ENCODE measurements around the gene NKPD1. TPM values are rescaled to one million over a fixed set of nuclear protein-coding genes. Genes with fewer than 3 reads are reported as not detected.

NKPD1 gene
- total and polyA plus RNA-seq, 2 donors (not counting 3 experiments of a cell fraction or from before 2014, with no cell fraction given) = 0.04 TPM; not detected in 1

- Histone ChIP-seq H4K20me1 (replicated peaks; ENCODE audit: control insufficient read depth, extremely low read depth, insufficient read depth, low read length) (no peaks in the 10 kb centered on the region), H3K9me1 (replicated peaks; ENCODE audit: control insufficient read depth, extremely low read depth, insufficient read depth, low read length) (no peaks in the 10 kb centered on the region), H2AFZ (ENCODE audit: low read depth, low read length) (no peak overlapping the region), H3K36me3 (ENCODE audit: control insufficient read depth in 2 of 2, extremely low read depth in 1 of 2, insufficient read depth in 2 of 2, low read length in 2 of 2) (no peaks in the 10 kb centered on the region), H3K9me3 (replicated peaks; ENCODE audit: control insufficient read depth, insufficient read depth, low read length) (no peaks in the 10 kb centered on the region), H3K27me3 (ENCODE audit: control insufficient read depth in 2 of 2, insufficient read depth in 2 of 2, low read length in 2 of 2) (no peaks in the 10 kb centered on the region), H3K79me2 (ENCODE audit: control insufficient read depth, insufficient read depth, low read length) (peaks cover 11% of the 10 kb centered on the region), H3K4me2 (ENCODE audit: insufficient read depth, low read length) (no peak overlapping the region), H3K4me1 (ENCODE audit: control insufficient read depth, extremely low read depth, insufficient read depth, low read length) (peaks cover 13% of the 10 kb centered on the region), H3K9ac (replicated peaks; ENCODE audit: extremely low read depth, insufficient read depth, low read length) (no peak overlapping the region), H3K4me3 (replicated peaks in 1 of 3; ENCODE audit: insufficient read depth in 1 of 3, low read depth in 1 of 3, low read length in 3 of 3) (no peak overlapping the region), H3K27ac (ENCODE audit: insufficient read depth, low read depth, low read length) (no peak overlapping the region)
- BruUV-seq (replicated peaks) = no TSS peak
- no peak for DNase-seq (ENCODE audit: low read depth, low spot score)
- FAIRE-seq = no peak
- POLR2A ChIA-PET = no interaction called here
- dilution Hi-C loops (cut with MboI; ENCODE audit: extremely low pct_ligation_motif_present, low sequenced_read_pairs) (no loop called here), intact Hi-C loops (cut with micrococcal nuclease) (no loop called here)
- CTCF ChIA-PET = interaction anchor here (0.9 to 3.3 kb wide), 2 partner anchors 19 to 69 kb away, joined by 3 to 12 read pairs; no protein-coding TSS in a partner anchor
- TF ChIP-seq MYC (IDR thresholded peaks at IDR 0.05; ENCODE audit: low read depth, low read length) = no peak
- TF ChIP-seq GATA2 (IDR thresholded peaks at IDR 0.05; ENCODE audit: insufficient read depth, insufficient read length, low read depth, low read length) = no peak
- no peak for TF ChIP-seq JUN (IDR thresholded peaks at IDR 0.05; ENCODE audit: borderline replicate concordance, insufficient read depth, insufficient read length, low read depth)
- no peak for TF ChIP-seq MAX (IDR thresholded peaks at IDR 0.05; ENCODE audit: insufficient read depth, insufficient read length)
- TF ChIP-seq FOS (IDR thresholded peaks at IDR 0.05; ENCODE audit: borderline replicate concordance, insufficient read depth, low read length) = no peak
- no peak for TF ChIP-seq EZH2 (IDR thresholded peaks at IDR 0.05; ENCODE audit: borderline replicate concordance, low read depth, low read length, severe bottlenecking)
Observed at GRCh38 chr19:45180936-45181335, 20.2 kb upstream of the NKPD1 start.

- DNase-seq (ENCODE audit: low read depth, low spot score) = no peak
- FAIRE-seq = no peak
- Histone ChIP-seq H3K27ac (ENCODE audit: insufficient read depth, low read depth, low read length) (peak overlapping the region; percentile 68), H3K4me1 (ENCODE audit: control insufficient read depth, extremely low read depth, insufficient read depth, low read length) (peaks cover 13% of the 10 kb centered on the region), H3K4me3 (replicated peaks in 1 of 3; ENCODE audit: insufficient read depth in 1 of 3, low read depth in 1 of 3, low read length in 3 of 3) (peak overlapping the region; percentile 68 to 90 (median 85)), H3K79me2 (ENCODE audit: control insufficient read depth, insufficient read depth, low read length) (peaks cover 11% of the 10 kb centered on the region), H2AFZ (ENCODE audit: low read depth, low read length) (peak overlapping the region; percentile 16), H3K9ac (replicated peaks; ENCODE audit: extremely low read depth, insufficient read depth, low read length) (peak overlapping the region; percentile 74), H3K9me1 (replicated peaks; ENCODE audit: control insufficient read depth, extremely low read depth, insufficient read depth, low read length) (no peaks in the 10 kb centered on the region), H3K36me3 (ENCODE audit: control insufficient read depth in 2 of 2, extremely low read depth in 1 of 2, insufficient read depth in 2 of 2, low read length in 2 of 2) (no peaks in the 10 kb centered on the region), H4K20me1 (replicated peaks; ENCODE audit: control insufficient read depth, extremely low read depth, insufficient read depth, low read length) (no peaks in the 10 kb centered on the region), H3K4me2 (ENCODE audit: insufficient read depth, low read length) (peak overlapping the region; percentile 62), H3K27me3 (ENCODE audit: control insufficient read depth in 2 of 2, insufficient read depth in 2 of 2, low read length in 2 of 2) (no peaks in the 10 kb centered on the region), H3K9me3 (replicated peaks; ENCODE audit: control insufficient read depth, insufficient read depth, low read length) (no peaks in the 10 kb centered on the region)
- ChIA-PET POLR2A (no interaction called here), CTCF (interaction anchor here (2.1 to 3.3 kb wide), 2 partner anchors 18 to 69 kb away, joined by 10 to 12 read pairs; no protein-coding TSS in a partner anchor)
- no peak for TF ChIP-seq POLR2AphosphoS5 (IDR thresholded peaks at IDR 0.05; ENCODE audit: insufficient read depth, low read depth, low read length)
- TF ChIP-seq MYC (IDR thresholded peaks at IDR 0.05; ENCODE audit: low read depth, low read length) = no peak
- TF ChIP-seq GATA2 (IDR thresholded peaks at IDR 0.05; ENCODE audit: insufficient read depth, insufficient read length, low read depth, low read length) = no peak
- no peak for TF ChIP-seq JUN (IDR thresholded peaks at IDR 0.05; ENCODE audit: borderline replicate concordance, insufficient read depth, insufficient read length, low read depth)
- TF ChIP-seq, protein P1, sequence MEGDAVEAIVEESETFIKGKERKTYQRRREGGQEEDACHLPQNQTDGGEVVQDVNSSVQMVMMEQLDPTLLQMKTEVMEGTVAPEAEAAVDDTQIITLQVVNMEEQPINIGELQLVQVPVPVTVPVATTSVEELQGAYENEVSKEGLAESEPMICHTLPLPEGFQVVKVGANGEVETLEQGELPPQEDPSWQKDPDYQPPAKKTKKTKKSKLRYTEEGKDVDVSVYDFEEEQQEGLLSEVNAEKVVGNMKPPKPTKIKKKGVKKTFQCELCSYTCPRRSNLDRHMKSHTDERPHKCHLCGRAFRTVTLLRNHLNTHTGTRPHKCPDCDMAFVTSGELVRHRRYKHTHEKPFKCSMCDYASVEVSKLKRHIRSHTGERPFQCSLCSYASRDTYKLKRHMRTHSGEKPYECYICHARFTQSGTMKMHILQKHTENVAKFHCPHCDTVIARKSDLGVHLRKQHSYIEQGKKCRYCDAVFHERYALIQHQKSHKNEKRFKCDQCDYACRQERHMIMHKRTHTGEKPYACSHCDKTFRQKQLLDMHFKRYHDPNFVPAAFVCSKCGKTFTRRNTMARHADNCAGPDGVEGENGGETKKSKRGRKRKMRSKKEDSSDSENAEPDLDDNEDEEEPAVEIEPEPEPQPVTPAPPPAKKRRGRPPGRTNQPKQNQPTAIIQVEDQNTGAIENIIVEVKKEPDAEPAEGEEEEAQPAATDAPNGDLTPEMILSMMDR (IDR thresholded peaks at IDR 0.05; ENCODE audit: extremely low read depth in 1 of 2, insufficient read depth in 1 of 2, low read depth in 1 of 2, low read length in 2 of 2) = no peak
- no peak for TF ChIP-seq POLR2A (IDR thresholded peaks at IDR 0.05; ENCODE audit: low read depth, low read length)
- no peak for TF ChIP-seq EZH2 (IDR thresholded peaks at IDR 0.05; ENCODE audit: borderline replicate concordance, low read depth, low read length, severe bottlenecking)
- no peak for TF ChIP-seq FOS (IDR thresholded peaks at IDR 0.05; ENCODE audit: borderline replicate concordance, insufficient read depth, low read length)
- no peak for TF ChIP-seq MAX (IDR thresholded peaks at IDR 0.05; ENCODE audit: insufficient read depth, insufficient read length)
- intact Hi-C loops (cut with micrococcal nuclease) (no loop called here), dilution Hi-C loops (cut with MboI; ENCODE audit: extremely low pct_ligation_motif_present, low sequenced_read_pairs) (no loop called here)
- no TSS peak for BruUV-seq (replicated peaks)
Observed at GRCh38 chr19:45179892-45180370, 19.1 kb upstream of the NKPD1 start.

Data from endothelial cell of umbilical vein (primary cell).